ENCODE measurements around the gene TGFB2.

DNA sequence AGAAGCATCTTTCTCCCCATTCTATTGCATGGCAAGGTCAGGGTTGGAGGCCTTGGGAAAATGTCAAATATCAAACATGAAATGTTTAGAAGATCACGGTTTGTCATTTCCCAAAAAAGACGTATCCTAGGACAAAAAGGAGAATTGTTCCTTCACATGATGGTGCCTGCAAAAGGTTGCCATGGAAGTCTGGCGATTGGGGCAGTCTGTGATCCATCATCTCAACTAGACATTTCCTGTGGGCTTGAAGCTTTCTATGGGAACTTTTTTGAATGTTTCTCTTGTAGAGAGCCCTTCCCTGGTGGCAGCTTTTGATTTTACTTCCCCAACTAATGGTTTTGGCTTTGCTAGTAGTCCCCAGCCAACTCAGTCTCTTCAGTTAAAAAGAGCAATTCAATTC, 106.3 kb downstream of the TGFB2 start:
- TF ChIP-seq, protein P1, sequence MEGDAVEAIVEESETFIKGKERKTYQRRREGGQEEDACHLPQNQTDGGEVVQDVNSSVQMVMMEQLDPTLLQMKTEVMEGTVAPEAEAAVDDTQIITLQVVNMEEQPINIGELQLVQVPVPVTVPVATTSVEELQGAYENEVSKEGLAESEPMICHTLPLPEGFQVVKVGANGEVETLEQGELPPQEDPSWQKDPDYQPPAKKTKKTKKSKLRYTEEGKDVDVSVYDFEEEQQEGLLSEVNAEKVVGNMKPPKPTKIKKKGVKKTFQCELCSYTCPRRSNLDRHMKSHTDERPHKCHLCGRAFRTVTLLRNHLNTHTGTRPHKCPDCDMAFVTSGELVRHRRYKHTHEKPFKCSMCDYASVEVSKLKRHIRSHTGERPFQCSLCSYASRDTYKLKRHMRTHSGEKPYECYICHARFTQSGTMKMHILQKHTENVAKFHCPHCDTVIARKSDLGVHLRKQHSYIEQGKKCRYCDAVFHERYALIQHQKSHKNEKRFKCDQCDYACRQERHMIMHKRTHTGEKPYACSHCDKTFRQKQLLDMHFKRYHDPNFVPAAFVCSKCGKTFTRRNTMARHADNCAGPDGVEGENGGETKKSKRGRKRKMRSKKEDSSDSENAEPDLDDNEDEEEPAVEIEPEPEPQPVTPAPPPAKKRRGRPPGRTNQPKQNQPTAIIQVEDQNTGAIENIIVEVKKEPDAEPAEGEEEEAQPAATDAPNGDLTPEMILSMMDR (IDR thresholded peaks at IDR 0.05; ENCODE audit: borderline replicate concordance, extremely low read depth, low read length, poor library complexity, severe bottlenecking), result no peak
- no peak for TF ChIP-seq EZH2 (IDR thresholded peaks at IDR 0.05; ENCODE audit: borderline replicate concordance, low read depth, low read length, severe bottlenecking)

All from DND-41 (cell line).